ENCODE measurements around the gene CEP104. TPM values are rescaled to one million over a fixed set of nuclear protein-coding genes. Genes with fewer than 3 reads are reported as not detected.

The CEP104 gene
- total and polyA plus RNA-seq, 8 donors: 7.0 to 128 (median 28.7) TPM

- WGBS, 5 donors: 87 to 93% (median 90%) methylated on average over 14 to 17 of the region's 17 CpGs
- no peak for DNase-seq
- H3K27me3 ChIP-seq: no peaks in the 10 kb centered on the region
- no peaks in the 10 kb centered on the region for H3K9me3 ChIP-seq
- H3K36me3 ChIP-seq: peaks cover 32 to 75% (median 68%) of the 10 kb centered on the region in 4 donors
- H3K27ac ChIP-seq: peak overlapping the region in 3 of 5 donors; percentile 11 to 49 (median 13)
- H3K4me3 ChIP-seq: no peak overlapping the region
- H3K4me1 ChIP-seq: peaks cover 0 to 28% (median 17%) of the 10 kb centered on the region in 4 donors
- intact Hi-C loops (cut with DNase I; ENCODE audit: low total_unique reads): no loop called here
- TF ChIP-seq CTCF (IDR thresholded peaks at IDR 0.05) (no peak), EP300 (IDR thresholded peaks at IDR 0.05) (no peak), POLR2A (IDR thresholded peaks at IDR 0.05) (no peak), POLR2AphosphoS5 (IDR thresholded peaks at IDR 0.05) (no peak)
Measured at GRCh38 chr1:3891329-3891865, 34.4 kb upstream of the CEP104 start.

GRCh38 chr1:3890389-3891328 lies 33.6 kb upstream of the CEP104 start:
- DNase-seq: no peak
- Histone ChIP-seq H3K36me3 (peaks cover 34 to 77% (median 74%) of the 10 kb centered on the region in 4 donors), H3K27ac (peak overlapping the region in 3 of 5 donors; percentile 11 to 49 (median 13)), H3K27me3 (no peaks in the 10 kb centered on the region), H3K4me1 (peaks cover 0 to 23% (median 14%) of the 10 kb centered on the region in 4 donors), H3K9me3 (no peaks in the 10 kb centered on the region), H3K4me3 (no peak overlapping the region)
- TF ChIP-seq EP300 (IDR thresholded peaks at IDR 0.05) (no peak), CTCF (IDR thresholded peaks at IDR 0.05) (no peak), POLR2AphosphoS5 (IDR thresholded peaks at IDR 0.05) (no peak), POLR2A (IDR thresholded peaks at IDR 0.05) (no peak)
- 72 to 80% (median 76%) methylated on average over 26 of the region's 26 CpGs for WGBS, 5 donors
- intact Hi-C loops (cut with DNase I; ENCODE audit: low total_unique reads): no loop called here

GRCh38 chr1:3889936-3890335 lies 32.9 kb upstream of the CEP104 start:
- H3K9me3 ChIP-seq: no peaks in the 10 kb centered on the region
- 87 to 92% (median 90%) methylated on average over 14 of the region's 14 CpGs for WGBS, 5 donors
- no peak for TF ChIP-seq POLR2AphosphoS5 (IDR thresholded peaks at IDR 0.05)
- no peak for TF ChIP-seq CTCF (IDR thresholded peaks at IDR 0.05)
- no peak for TF ChIP-seq EP300 (IDR thresholded peaks at IDR 0.05)
- no peak for TF ChIP-seq POLR2A (IDR thresholded peaks at IDR 0.05)
- peaks cover 0 to 16% (median 10%) of the 10 kb centered on the region in 4 donors for H3K4me1 ChIP-seq
- no peak overlapping the region for H3K4me3 ChIP-seq
- H3K27ac ChIP-seq: no peak overlapping the region
- peaks cover 38 to 77% (median 76%) of the 10 kb centered on the region in 4 donors for H3K36me3 ChIP-seq
- intact Hi-C loops (cut with DNase I; ENCODE audit: low total_unique reads): no loop called here
- H3K27me3 ChIP-seq: no peaks in the 10 kb centered on the region
- no peak for DNase-seq

- intact Hi-C loops (cut with DNase I; ENCODE audit: low total_unique reads): no loop called here
- no peaks in the 10 kb centered on the region for H3K27me3 ChIP-seq
- H3K27ac ChIP-seq: no peak overlapping the region
- H3K9me3 ChIP-seq: no peaks in the 10 kb centered on the region
- TF ChIP-seq POLR2AphosphoS5 (IDR thresholded peaks at IDR 0.05) (no peak), EP300 (IDR thresholded peaks at IDR 0.05) (no peak), POLR2A (IDR thresholded peaks at IDR 0.05) (no peak), CTCF (IDR thresholded peaks at IDR 0.05) (no peak)
- H3K4me1 ChIP-seq: peaks cover 0 to 16% (median 8%) of the 10 kb centered on the region in 4 donors
- no peak overlapping the region for H3K4me3 ChIP-seq
- no peak for DNase-seq
- WGBS, 5 donors: 92 to 95% (median 94%) methylated on average over 12 to 15 of the region's 15 CpGs
- H3K36me3 ChIP-seq: peaks cover 38 to 88% (median 88%) of the 10 kb centered on the region in 4 donors
Measured at GRCh38 chr1:3888301-3888700, 31.3 kb upstream of the CEP104 start.

Measured in stomach (tissue), 9 donors.